GM21515 (cell line): Measurements from ENCODE around the gene PRR12.

ENCODE experiments used
- ATAC-seq: cut with Tn5 transposase; IDR thresholded peaks from one replicate; pipeline ENCODE4 v1.9.1; 2021; ENCODE audit not compliant: unreplicated experiment

Gene PRR12

DNA sequence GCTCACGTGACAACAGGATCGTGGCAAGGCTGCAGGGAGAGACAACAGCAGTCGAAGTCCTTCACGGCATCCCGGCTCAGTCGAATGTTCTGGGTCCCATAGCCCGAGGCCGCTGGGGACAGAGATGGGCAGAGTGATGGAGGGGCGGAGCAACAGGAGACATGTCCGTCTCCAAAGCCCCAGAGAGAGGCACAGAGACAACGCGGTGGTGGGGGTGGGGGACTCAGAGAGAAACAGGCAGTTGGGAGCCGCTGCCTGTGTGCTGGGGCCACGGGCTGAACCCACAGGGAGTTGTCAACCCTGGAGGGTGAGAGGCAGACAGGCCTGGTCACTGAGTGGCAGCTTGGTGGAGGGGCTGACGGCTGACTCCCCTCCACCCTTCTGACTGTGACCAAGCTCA is 31.1 kb upstream of the PRR12 start:
- no peak for ATAC-seq

DNA sequence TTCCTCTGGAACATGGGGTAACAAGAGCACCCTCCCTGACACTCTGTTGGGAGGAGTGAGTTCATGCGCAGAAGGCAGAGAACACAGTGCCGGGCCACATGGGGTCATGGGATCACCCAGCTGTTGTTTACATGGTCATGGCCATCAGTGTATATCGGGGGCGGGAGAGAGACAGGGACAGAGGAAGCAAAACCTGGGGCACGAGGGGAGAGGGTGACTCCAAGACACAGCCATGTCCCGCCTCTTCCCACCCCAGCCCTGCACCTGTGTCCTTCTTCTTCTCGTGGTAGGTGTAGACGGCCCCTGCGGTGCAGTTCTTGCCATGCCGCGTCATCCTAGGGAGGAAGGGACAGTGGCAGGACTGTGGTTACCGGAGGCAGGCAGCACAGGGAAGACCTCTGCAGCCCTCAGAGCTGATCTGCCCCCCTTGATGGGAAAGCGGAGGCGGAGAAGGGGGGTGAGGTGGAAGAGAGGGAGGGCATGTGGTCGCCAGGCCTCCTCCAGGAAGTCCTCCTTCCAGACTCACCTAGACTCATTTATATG is 30.6 kb upstream of the PRR12 start:
- ATAC-seq = no peak

DNA sequence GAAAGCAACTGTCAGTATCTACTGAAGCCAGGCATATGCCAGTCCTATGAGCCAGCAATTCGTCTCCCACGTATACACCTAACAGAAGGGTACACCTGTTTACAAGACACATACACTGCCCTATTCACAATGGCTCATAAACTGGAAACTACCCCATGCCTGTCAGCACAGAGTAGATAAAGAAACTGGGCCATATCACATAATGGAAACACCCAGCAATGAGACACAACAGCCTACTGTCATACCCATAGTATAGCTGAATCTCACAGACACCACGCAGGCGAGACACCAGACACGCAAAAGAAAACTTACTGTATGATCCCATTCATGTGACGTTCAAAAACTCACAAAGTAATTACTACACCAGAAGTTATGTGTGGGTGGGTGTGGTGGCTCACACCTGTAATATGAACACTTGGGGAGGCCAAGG is 26.4 kb upstream of the PRR12 start:
- no peak for ATAC-seq

DNA sequence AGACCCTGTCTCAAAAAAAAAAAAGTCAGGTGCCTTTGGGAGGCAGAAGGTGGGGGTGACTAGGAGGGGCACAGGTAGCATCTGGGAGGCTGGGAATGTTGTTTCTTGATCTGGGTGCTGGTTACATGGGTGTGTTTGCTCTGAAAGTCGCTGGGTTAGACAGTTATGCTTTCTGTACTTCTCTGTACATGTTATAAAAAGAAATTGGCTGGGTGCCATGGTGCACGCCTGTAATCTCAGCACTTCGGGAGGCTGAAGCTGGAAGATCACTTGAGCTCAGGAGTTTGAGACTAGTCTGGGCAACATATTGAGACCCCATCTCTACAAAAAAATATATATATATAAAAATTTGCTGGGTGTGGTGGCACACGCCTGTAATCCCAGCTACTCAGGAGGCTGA is 25.7 kb upstream of the PRR12 start:
- ATAC-seq = no peak

DNA sequence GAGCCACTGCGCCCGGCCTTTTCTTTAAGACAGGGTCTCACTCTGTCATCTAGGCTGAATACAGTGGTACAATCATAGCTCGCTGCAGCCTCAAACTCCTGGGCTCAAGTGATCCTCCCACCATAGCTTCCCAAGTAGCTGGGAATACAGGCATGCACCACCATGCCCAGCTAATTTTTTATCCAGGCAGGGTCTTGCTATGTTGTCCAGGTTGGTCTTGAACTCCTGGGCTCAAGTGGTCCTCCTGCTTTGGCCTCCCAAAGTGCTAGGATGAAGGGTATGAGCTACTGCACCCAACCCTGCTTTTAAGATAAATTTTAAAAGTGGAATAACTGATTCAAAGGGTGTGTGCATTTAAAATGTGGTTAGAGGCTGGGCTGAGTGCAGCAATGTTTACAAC is 24.7 kb upstream of the PRR12 start:
- ATAC-seq = no peak

DNA sequence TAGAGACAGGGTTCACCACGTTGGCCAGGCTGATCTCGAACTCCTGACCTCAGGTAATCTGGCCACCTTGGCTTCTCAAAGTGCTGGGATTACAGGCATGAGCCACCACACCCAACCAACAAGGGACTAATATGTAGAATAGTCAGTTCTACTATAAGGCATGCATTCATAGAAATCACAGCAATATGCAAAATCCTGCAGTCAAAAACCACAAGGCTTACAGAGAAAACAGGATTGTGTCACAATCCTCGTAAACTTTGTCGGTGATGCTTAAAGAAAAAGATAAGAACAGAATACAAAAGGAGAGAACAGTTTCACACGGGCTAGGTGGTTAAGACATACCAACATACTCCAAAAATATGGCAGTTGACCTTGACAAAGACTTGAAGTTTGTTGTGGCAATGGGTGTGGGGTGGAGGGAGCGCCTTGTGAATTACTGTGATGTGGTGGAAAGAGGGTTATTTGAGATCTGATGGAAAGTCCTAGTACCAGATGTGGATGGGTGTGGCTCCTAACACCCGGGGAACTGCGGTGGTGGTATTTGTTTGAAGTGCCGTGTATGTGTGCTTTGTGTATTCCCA is 23.0 kb upstream of the PRR12 start:
- no peak for ATAC-seq

DNA sequence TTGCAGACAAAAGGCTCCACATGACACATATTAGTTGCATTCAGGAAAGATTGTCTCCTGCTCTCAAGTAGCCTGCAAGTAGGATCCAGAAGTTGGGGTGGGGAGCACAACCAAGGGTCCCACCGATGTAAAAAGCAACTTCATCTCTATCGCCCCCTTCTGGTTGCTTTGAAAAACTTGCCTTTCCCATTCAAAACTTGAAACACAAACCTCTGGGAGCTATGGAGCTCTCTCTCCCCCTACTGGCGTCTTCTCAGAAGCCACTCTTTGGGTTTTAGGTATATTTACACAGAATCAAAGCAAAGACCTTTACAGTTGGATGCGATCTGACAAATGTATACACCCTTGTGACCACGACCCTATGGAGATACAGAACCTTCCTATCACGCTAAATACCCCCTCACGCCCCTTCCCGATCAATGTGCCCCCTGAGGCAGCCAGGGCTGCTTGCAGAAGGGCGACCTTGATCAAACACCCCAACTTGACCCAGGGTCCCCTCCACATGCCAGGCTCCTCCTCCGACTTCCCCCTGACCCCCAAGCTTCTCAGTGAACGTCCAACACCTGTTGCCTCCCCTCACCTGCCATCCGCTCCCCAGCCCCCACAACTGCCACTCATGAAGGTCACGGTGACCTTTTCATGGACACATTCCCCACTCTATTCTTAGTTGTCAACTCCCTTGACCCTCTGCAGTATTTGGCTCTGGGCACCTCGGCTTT is 20.7 kb upstream of the PRR12 start:
- ATAC-seq = no peak

DNA sequence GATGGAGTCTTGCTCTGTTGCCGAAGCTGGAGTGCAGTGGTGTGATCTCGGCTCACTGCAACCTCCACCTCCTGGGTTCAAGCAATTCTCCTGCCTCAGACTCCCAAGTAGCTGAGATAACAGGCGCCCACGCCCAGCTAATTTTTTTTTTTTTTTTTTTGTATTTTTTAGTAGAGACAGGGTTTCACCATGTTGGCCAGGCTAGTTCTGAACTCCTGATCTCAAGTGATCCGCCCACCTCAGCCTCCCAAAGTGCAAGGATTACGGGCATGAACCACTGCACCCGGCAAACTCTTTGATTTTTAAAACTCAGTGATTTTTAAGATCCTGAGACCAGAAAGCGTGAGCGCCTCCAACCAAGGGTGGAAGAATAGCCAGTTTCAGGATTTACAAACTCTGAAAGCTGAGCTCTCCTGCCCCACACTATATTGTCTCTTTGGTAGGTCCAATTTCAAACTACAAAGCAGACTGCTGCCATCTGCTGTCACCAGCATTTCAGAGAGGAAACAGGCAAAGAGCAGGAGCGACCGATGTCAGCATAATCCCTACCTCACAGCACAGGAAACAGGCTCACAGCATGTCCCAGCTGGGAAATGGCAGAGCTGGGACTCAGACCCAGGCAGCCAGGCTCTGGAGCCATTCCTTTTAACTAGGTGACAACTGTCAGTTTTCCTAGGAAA is 19.8 kb upstream of the PRR12 start:
- ATAC-seq = no peak

DNA sequence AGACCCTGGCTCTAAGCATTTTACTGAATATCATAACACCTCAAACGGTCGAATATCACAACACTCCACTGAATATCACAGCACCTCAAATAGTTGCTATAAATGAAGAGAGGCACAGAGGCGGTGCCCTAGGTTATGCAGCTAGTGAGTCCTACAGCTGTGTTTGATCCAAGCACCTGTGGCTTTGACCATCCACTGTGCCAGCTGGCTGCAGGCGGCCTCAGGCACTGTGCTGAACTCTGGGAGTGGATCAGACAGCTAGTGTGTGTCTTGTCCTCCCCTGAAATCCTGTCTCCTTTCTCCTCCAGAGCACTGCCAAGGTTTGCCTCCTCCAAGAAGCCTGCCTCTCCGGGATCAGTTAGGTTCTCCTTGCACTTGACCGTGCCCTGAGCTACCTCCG is 18.0 kb upstream of the PRR12 start:
- no peak for ATAC-seq

DNA sequence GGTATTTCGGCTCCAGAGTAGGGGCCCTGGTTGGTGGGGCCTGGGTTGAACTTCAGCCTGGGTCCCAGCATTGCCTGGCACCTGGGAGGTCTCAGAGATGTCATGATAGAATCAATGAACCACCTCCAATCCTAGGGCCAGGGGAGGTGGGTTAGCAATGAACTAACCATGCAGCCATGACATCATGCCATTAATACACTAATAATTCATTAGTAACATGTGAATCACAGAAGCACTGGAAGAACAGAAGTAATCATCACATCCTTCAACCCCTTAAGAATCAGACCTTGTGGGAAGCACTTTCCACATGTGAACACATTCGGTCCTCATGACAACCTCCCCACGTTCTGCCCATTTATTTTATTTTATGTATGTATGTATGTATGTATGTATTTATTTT is 17.6 kb upstream of the PRR12 start:
- ATAC-seq = no peak

DNA sequence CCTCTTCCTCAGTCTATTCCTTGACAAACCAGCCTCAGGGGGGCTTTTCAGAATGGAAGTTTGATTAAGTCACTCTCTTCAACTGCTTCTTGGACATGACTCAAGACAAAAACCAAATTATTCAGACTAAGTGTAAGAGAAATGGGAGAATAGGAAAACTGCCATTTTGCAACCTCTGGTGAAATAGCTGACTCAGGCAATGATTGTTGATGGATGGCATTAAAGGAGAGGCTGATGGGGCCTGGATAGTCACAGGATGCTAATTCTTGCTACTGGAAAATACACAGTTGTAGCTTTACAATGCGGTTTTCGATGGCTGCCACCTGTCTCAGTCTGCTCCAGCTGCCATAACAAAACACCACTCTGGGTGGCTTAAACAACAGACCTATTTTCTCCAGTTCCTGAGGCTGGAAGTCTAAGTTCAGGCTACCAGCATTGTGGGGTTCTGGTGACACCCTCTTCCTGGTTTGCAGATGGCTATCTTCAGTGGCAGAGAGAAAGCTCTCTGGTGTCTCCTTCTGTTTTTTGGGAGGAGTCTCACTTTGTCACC is 16.7 kb upstream of the PRR12 start:
- no peak for ATAC-seq

DNA sequence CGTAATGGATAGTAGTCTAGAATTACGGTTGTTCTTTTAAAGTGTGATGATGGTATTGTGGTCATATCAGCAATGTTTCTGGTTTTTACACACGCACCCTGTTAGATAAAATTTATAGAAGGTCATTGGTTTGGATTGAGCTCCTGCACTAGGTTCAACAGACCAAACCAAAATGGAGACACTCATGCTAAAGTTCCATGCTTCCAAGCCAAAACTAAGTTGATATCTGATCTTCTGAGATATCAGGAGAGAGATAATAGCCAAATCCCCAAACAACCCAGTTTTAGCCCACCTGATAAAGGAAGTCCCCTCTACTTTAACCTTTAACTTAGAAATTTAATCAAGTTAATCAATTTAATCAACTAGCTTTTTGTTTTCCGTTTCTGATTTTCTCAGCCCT is 11.8 kb upstream of the PRR12 start:
- no peak for ATAC-seq

DNA sequence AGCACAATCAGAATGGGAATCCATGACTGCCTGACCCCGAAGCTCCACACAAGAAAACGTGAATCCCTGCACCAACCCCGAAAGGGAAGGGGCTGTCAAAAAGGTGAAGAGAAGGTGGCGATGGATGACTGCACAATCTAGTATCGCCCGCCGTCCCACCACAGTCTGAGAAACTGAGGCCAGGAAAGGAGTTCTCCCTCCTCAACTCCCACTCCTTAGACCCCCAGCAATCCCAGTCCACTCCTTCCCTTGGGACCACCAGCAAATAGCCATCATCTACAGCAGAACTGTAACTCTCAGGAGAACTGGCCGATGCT is 11.1 kb upstream of the PRR12 start:
- no peak for ATAC-seq

DNA sequence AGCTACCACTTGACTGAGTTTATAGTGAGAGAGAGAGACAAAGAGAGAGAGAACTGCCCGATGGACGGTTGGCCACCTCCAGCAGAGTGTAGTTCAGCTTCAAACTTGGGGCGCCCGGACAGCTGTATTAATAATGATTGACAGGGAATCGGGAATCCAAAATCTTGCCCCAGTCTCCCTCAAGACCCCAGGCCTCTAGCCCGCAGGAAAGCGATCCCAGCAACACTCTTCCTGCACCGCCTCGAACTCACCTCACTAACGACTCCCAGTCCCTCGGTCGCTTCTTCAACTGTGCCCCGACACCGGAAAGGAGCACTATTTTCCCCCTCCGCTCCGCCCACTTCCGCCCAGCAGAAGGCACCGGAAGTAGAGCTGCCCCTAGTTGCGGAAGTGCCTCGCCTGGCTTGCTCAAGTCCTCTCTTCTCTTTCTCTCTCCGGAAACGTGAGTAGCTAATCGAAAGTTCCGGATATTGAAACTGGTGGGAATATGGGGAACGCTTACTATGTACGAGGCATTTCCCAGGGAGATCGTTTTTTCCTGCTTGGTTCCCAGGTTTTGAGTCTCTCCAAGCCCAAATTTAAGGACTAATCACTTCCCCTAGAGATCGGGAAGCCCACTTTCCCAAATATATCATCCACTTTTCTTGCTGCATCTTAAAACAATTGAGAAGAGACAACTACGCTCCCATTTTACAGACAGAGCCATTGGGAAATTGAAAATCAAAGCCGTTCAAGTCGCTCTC is 10.5 kb upstream of the PRR12 start, which contains the start of gene NOSIP:
NOSIP (minus strand) TSS at position 293 of the 743 bp plus-strand sequence. CDS start 19,865 bp downstream, outside the sequence.
- ATAC-seq = peak; percentile 80

DNA sequence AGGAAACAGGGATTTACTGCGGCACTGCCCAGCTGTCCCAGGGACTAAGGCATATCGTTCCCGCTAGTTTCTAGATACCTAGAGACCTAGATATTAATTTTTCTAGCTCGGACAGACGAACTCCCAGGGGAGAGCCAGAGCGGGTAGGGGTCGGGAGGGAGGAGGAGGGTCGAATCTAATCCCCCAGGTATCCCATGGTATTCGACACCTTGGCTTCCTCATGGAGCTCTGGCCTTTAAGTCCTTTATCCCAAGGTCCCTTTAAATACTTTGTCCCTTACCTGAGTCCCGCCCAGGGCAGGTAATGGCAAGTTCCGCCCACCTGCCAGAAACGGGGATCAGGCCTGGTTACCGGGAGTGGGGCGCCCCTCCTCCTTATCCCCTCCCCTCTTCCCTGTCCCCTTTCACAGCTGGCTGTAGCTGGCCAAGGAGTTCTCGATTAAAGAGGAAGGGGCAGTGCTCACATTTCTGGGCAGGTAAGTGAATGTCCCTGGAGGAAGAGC is 9.9 kb upstream of the PRR12 start, which contains the start of gene PRRG2:
PRRG2 (plus strand) TSS at position 310 of the 502 bp plus-strand sequence. CDS start 1,904 bp downstream, outside the sequence.
- no peak for ATAC-seq

DNA sequence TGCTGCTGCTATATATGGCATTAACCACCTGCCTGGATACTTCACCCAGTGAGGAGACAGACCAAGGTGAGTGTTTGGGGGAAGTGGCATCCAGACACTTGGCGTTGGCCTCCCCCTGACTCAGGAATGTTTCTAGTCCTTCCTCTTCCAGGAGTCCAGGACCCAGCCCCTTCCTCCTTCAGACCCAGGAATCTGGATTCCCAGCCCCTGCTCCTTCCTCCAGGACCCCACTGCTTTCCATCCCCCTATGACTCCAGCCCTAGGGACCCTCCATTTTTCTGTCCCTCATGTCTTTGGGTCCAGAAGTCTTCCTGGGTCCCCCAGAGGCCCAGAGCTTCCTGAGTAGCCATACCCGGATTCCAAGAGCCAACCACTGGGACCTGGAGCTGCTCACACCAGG is 7.7 kb upstream of the PRR12 start:
- no peak for ATAC-seq

DNA sequence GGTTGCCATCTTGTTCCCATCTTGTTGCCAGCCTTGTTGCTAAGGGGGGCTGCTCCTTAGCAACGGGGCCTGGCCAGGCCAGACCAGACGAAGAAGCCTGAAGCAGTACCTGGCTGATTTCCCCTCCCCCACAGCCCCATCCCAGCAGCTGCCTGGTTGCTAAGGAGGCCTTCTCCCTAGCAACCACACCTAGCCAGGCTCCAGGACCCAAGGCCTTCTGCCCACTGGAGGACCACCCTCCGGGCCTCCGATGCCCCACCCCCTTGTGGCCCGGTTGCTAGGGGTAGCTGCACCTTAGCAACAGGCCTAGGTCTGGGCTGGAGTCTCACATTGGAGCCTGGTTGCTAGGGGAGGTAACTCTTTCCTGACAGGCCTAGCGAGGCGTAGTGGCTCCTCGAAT is 6.0 kb upstream of the PRR12 start:
- no peak for ATAC-seq

DNA sequence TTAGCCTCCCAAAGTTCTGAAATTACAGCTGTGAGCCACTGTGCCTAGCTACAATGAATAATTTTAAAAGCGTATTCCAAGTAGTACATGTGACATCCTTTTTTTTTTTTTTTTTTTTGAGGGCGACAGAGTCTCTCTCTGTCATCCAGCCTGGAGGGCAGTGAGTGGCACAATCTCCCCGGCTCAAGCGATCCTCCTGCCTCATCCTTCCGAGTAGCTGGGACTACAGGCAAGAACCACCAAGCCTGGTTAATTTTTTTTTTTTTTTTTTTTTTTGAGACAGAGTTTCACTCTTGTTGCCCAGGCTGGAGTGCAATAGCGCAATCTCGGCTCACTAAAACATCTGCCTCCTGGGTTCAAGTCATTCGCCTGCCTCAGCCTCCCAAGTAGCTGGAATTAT is 3.8 kb upstream of the PRR12 start:
- ATAC-seq = no peak

DNA sequence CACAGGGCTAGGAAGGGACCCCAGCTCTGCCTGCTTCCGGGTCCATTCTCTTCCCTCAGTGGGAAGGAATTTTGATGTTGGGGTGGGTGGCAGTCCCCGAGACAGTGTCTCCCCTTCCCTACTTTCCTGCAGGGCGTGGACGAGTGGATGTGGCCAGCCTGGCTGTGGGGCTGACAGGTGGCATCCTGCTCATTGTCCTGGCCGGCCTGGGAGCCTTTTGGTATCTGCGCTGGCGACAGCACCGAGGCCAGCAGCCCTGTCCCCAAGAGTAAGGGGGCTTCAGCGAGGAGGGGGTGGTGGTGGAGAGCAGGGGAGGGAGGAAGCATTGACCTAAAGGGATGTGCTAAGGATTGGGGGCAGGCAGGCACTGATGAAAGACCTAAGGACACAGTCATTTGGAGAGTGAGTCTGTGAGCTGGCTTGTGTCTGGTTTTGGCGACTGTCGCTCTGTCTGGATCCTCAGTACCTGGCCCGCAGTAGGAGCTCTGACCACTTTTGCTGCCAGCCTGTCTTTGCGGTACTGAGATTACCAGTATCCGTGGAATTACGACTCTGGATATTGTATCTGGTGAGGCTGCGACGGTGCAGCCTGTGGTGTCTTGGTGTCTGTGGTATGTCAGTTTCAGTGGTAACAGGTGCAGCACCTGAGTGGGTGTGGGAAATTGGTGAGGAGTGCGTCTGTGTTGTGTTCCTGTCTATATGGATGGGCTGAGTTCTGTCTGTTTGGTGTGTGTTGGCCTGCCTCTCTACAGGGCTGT is 2.4 kb upstream of the PRR12 start:
- no peak for ATAC-seq

DNA sequence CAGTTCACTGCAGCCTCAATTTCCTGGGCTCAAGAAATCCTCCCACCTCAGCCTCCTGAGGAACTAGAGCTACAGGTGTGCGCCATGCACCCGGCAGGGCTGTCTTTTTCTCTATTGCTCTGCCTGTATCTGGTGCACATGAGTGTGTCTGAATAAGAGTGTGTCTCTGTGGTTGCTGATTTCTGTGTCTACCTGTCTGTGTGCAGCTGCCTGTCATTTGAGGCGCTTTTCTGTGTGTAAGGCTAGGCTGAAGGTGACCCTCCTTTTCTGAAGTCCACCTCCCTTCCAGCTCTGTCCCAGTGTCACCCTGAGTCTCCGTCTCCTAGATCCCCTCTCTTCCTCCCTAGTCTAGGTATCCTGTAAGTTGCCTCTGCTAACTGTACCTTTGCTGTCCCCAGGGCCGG is 1.5 kb upstream of the PRR12 start:
- no peak for ATAC-seq
